ENCODE data around the gene HSF2BP. TPM values are rescaled to one million over a fixed set of nuclear protein-coding genes. Genes with fewer than 3 reads are reported as not detected.

HSF2BP gene
- total and polyA plus RNA-seq, 2 of the 8 experiments (the other 6 are each of a cell fraction or from before 2014, with no cell fraction given), result 0.51 to 0.93 TPM

- H2BK15ac ChIP-seq (ENCODE audit: low read length), result no peak overlapping the region
- H3K9me3 ChIP-seq (ENCODE audit: insufficient read depth in 2 of 2, low read depth in 1 of 2, low read length in 1 of 2), result no peaks in the 10 kb centered on the region
- no peak overlapping the region for H2BK20ac ChIP-seq (ENCODE audit: low read length)
- H3K4me1 ChIP-seq (replicated peaks in 1 of 4; ENCODE audit: control insufficient read depth in 3 of 4, insufficient read depth in 4 of 4, low read length in 3 of 4), result peaks cover 0 to 14% (median 5%) of the 10 kb centered on the region in 4 experiments; a peak in 6 of 7 replicates
- H2BK12ac ChIP-seq (ENCODE audit: low read depth, low read length), result no peak overlapping the region
- H3K27me3 ChIP-seq (replicated peaks in 1 of 4; ENCODE audit: control insufficient read depth in 3 of 4, extremely low read depth in 1 of 4, insufficient read depth in 3 of 4, low read length in 3 of 4), result no peaks in the 10 kb centered on the region
- no peak overlapping the region for H2AK5ac ChIP-seq (ENCODE audit: low read depth, low read length)
- H2BK5ac ChIP-seq (ENCODE audit: low read depth, low read length), result no peak overlapping the region
- H4K8ac ChIP-seq (ENCODE audit: extremely low read depth, insufficient read depth, low read length), result no peak overlapping the region
- no peak overlapping the region for H4K5ac ChIP-seq (ENCODE audit: insufficient read length, low read depth, low read length)
- H3K27ac ChIP-seq (ENCODE audit: low read depth, low read length), result no peak overlapping the region
- POLR2A ChIA-PET (ENCODE audit: partially characterized antibody), result interaction anchor here (0.8 to 3.3 kb wide), 7 partner anchors 8 to 814 kb away, joined by 3 to 10 read pairs (median 3); partner anchors contain the start of gene RRP1
- WGBS, 2 experiments (ENCODE audit: extremely low coverage in 1 of 2, insufficient coverage in 1 of 2, insufficient read length in 1 of 2, insufficient replicate concordance in 2 of 2, low coverage in 1 of 2, low lambda C conversion rate in 2 of 2, missing lambda C conversion rate in 1 of 2), result 64% methylated on average over 29 of the region's 29 CpGs; no CpG with 5 or more reads in 1 of the 2 experiments
- H2BK120ac ChIP-seq (replicated peaks; ENCODE audit: low read depth, low read length), result no peak overlapping the region
- H2AFZ ChIP-seq (ENCODE audit: low read length), result no peak overlapping the region
- peak overlapping the region; percentile 24; the same call in 1 of the 2 replicates for H3K18ac ChIP-seq (ENCODE audit: extremely low read depth, low read length)
- H3K4me2 ChIP-seq (ENCODE audit: insufficient read depth in 1 of 2, low read depth in 2 of 2, low read length in 2 of 2), result no peak overlapping the region; a peak in 1 of 4 replicates
- peak in 1 of 2 experiments; percentile 67 for DNase-seq (ENCODE audit: low read depth in 1 of 2, low spot score in 2 of 2)
- no peaks in the 10 kb centered on the region for H3K36me3 ChIP-seq (ENCODE audit: control insufficient read depth in 2 of 4, insufficient read depth in 4 of 4, low read length in 3 of 4)
- H4K20me1 ChIP-seq (replicated peaks in 1 of 2; ENCODE audit: control insufficient read depth in 1 of 2, insufficient read depth in 2 of 2, low read length in 2 of 2), result no peaks in the 10 kb centered on the region
- TF ChIP-seq BCL11A (IDR thresholded peaks at IDR 0.05; ENCODE audit: low read depth in 2 of 2, low read length in 2 of 2) (no peak), CTBP2 (IDR thresholded peaks at IDR 0.05; ENCODE audit: borderline replicate concordance, insufficient read depth, insufficient read length, low read length) (no peak)
- TF ChIP-seq, protein P1, sequence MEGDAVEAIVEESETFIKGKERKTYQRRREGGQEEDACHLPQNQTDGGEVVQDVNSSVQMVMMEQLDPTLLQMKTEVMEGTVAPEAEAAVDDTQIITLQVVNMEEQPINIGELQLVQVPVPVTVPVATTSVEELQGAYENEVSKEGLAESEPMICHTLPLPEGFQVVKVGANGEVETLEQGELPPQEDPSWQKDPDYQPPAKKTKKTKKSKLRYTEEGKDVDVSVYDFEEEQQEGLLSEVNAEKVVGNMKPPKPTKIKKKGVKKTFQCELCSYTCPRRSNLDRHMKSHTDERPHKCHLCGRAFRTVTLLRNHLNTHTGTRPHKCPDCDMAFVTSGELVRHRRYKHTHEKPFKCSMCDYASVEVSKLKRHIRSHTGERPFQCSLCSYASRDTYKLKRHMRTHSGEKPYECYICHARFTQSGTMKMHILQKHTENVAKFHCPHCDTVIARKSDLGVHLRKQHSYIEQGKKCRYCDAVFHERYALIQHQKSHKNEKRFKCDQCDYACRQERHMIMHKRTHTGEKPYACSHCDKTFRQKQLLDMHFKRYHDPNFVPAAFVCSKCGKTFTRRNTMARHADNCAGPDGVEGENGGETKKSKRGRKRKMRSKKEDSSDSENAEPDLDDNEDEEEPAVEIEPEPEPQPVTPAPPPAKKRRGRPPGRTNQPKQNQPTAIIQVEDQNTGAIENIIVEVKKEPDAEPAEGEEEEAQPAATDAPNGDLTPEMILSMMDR (IDR thresholded peaks at IDR 0.05; ENCODE audit: control extremely low read depth in 1 of 3, insufficient read depth in 1 of 3, low read depth in 1 of 3, low read length in 3 of 3), result no peak
- TF ChIP-seq, protein P2, sequence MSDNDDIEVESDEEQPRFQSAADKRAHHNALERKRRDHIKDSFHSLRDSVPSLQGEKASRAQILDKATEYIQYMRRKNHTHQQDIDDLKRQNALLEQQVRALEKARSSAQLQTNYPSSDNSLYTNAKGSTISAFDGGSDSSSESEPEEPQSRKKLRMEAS (IDR thresholded peaks at IDR 0.05), result peak; percentile 10; the same call in 1 of the 2 replicates
- H3K23me2 ChIP-seq (ENCODE audit: low read depth, low read length), result no peaks in the 10 kb centered on the region
- no peak overlapping the region for H3K4me3 ChIP-seq (ENCODE audit: extremely low read depth in 1 of 4, insufficient read depth in 2 of 4, low read depth in 3 of 4, low read length in 4 of 4)
- H3K14ac ChIP-seq (ENCODE audit: insufficient read length), result no peak overlapping the region
- H3K79me2 ChIP-seq (ENCODE audit: control insufficient read depth in 1 of 2, insufficient read depth in 2 of 2, low read length in 2 of 2), result no peaks in the 10 kb centered on the region
- CTCF ChIA-PET (ENCODE audit: partially characterized antibody), result interaction anchor here (0.7 to 1.6 kb wide), 4 partner anchors 10 to 365 kb away, joined by 3 to 5 read pairs (median 4); no protein-coding TSS in a partner anchor
- FAIRE-seq, result no peak
- no peak overlapping the region for H3K9ac ChIP-seq (replicated peaks in 1 of 4; ENCODE audit: extremely low read depth in 1 of 4, low read depth in 3 of 4, low read length in 3 of 4)
- no peaks in the 10 kb centered on the region for H3K79me1 ChIP-seq (ENCODE audit: low read depth, low read length)
- no peak overlapping the region for H3K4ac ChIP-seq (replicated peaks; ENCODE audit: insufficient read length, low read depth, low read length)
- no peak overlapping the region for H4K91ac ChIP-seq (replicated peaks; ENCODE audit: insufficient read length, low read length)
- no peak overlapping the region for H3K23ac ChIP-seq (ENCODE audit: insufficient read length)
- no peak overlapping the region for H3K56ac ChIP-seq (replicated peaks; ENCODE audit: insufficient read length, low read depth, low read length)
These were observed 44.0 kb upstream of the HSF2BP start for GRCh38 chr21:43703035-43703880.
